H9 (cell line): ENCODE data around the gene FGR. TPM values are rescaled to one million over a fixed set of nuclear protein-coding genes. Genes with fewer than 3 reads are reported as not detected.

Experiments used
- DNase-seq: peaks from one replicate; pipeline ENCODE4 v3.0.0-alpha.2; 2017
- H2AFZ ChIP-seq: one replicate; pipeline ENCODE4 v1.6.1; 2013; ENCODE audit warnings: mild to moderate bottlenecking, low read length, control low read depth, moderate library complexity
- H2AK5ac ChIP-seq: 2 replicates; pipeline ENCODE4 v1.6.1; 2013; ENCODE audit warnings: low read length, control low read depth, mixed read lengths; ENCODE audit not compliant: insufficient read length
- H2BK120ac ChIP-seq: one replicate; pipeline ENCODE4 v1.6.1; 2013; ENCODE audit warnings: low read depth, mild to moderate bottlenecking, low read length, control low read depth, inconsistent platforms; ENCODE audit not compliant: poor library complexity, severe bottlenecking
- H2BK12ac ChIP-seq: 2 replicates; pipeline ENCODE4 v1.6.1; 2013; ENCODE audit warnings: low read length, control low read depth, mixed read lengths, low read depth; ENCODE audit not compliant: insufficient read length
- H2BK15ac ChIP-seq: 2 replicates; pipeline ENCODE4 v1.6.1; 2013; ENCODE audit warnings: low read depth, low read length, control low read depth
- H2BK20ac ChIP-seq: one replicate; pipeline ENCODE4 v1.6.1; 2013; ENCODE audit warnings: low read depth, mild to moderate bottlenecking, low read length, control low read depth, inconsistent platforms; ENCODE audit not compliant: poor library complexity, severe bottlenecking
- H2BK5ac ChIP-seq: 2 replicates; pipeline ENCODE4 v1.6.1; 2013; ENCODE audit warnings: low read length, control low read depth, mixed read lengths; ENCODE audit not compliant: insufficient read length
- H3K14ac ChIP-seq: 2 replicates; pipeline ENCODE4 v1.6.1; 2013; ENCODE audit warnings: low read length, control low read depth; ENCODE audit not compliant: insufficient read depth
- H3K18ac ChIP-seq: 2 replicates; pipeline ENCODE4 v1.6.1; 2013; ENCODE audit warnings: low read depth, mild to moderate bottlenecking, mixed read lengths, low read length, control low read depth; ENCODE audit not compliant: insufficient read length
- H3K23ac ChIP-seq: 2 replicates; pipeline ENCODE4 v1.6.1; 2013; ENCODE audit warnings: low read length, control low read depth, mixed read lengths, low read depth; ENCODE audit not compliant: insufficient read length
- H3K23me2 ChIP-seq: 2 replicates; pipeline ENCODE4 v1.6.1; 2013; ENCODE audit warnings: low read depth, mild to moderate bottlenecking, mixed read lengths, low read length, control low read depth; ENCODE audit not compliant: insufficient read length, poor library complexity, severe bottlenecking
- H3K27ac ChIP-seq: 2 replicates; pipeline ENCODE4 v1.5.1; 2013; ENCODE audit warnings: low read length, control low read depth, mixed read lengths, low read depth; ENCODE audit not compliant: insufficient read length
- H3K27me3 ChIP-seq: 2 replicates; pipeline ENCODE4 v1.6.1; 2013; ENCODE audit warnings: low read length, control low read depth, inconsistent platforms; ENCODE audit not compliant: insufficient read depth
- H3K4ac ChIP-seq: 2 replicates; pipeline ENCODE4 v1.6.1; 2013; ENCODE audit warnings: low read depth, mild to moderate bottlenecking, control low read depth, inconsistent platforms, low read length, moderate library complexity
- H3K4me1 ChIP-seq: 2 replicates; pipeline ENCODE4 v1.6.1; 2013; ENCODE audit warnings: low read length, control low read depth, inconsistent platforms; ENCODE audit not compliant: insufficient read depth
- H3K4me2 ChIP-seq: 2 replicates; pipeline ENCODE4 v1.6.1; 2013; ENCODE audit warnings: low read length, control low read depth, mixed read lengths; ENCODE audit not compliant: insufficient read length, insufficient read depth
- H3K56ac ChIP-seq: 2 replicates; pipeline ENCODE4 v1.6.1; 2013; ENCODE audit warnings: low read depth, mild to moderate bottlenecking, mixed read lengths, low read length, control low read depth; ENCODE audit not compliant: insufficient read length
- H3K79me1 ChIP-seq: 2 replicates; pipeline ENCODE4 v1.6.1; 2013; ENCODE audit warnings: low read depth, mild to moderate bottlenecking, moderate library complexity, low read length, control low read depth, inconsistent platforms; ENCODE audit not compliant: insufficient read depth, poor library complexity, severe bottlenecking
- H3K79me2 ChIP-seq: 2 replicates; pipeline ENCODE4 v1.6.1; 2013; ENCODE audit warnings: low read length, control low read depth, inconsistent platforms; ENCODE audit not compliant: insufficient read depth
- H3K9ac ChIP-seq: 2 replicates; pipeline ENCODE4 v1.6.1; 2013; ENCODE audit warnings: low read length, control low read depth, mixed read lengths; ENCODE audit not compliant: insufficient read length; ENCODE audit errors: extremely low read depth
- H3K9me3 ChIP-seq: one replicate; pipeline ENCODE4 v1.6.1; 2013; ENCODE audit warnings: low read depth, low read length, inconsistent platforms; ENCODE audit not compliant: control insufficient read depth
- H3T11ph ChIP-seq: one replicate; pipeline ENCODE4 v1.6.1; 2013; ENCODE audit warnings: mild to moderate bottlenecking, low read length, control low read depth, inconsistent platforms
- H4K20me1 ChIP-seq: one replicate; pipeline ENCODE4 v1.6.1; 2013; ENCODE audit not compliant: control insufficient read depth, insufficient read length, insufficient read depth
- H4K5ac ChIP-seq: 2 replicates; pipeline ENCODE4 v1.6.1; 2013; ENCODE audit warnings: low read depth, mild to moderate bottlenecking, mixed read lengths, low read length, control low read depth; ENCODE audit not compliant: insufficient read length
- H4K8ac ChIP-seq: replicated peaks from 2 replicates; pipeline ENCODE4 v1.6.1; 2013; ENCODE audit warnings: low read length, control low read depth, mixed read lengths, low read depth; ENCODE audit not compliant: insufficient read length
- H4K91ac ChIP-seq: 2 replicates; pipeline ENCODE4 v1.6.1; 2013; ENCODE audit warnings: low read depth, mild to moderate bottlenecking, moderate library complexity, mixed read lengths, low read length, control low read depth; ENCODE audit not compliant: insufficient read length
- H3K27ac Mint-ChIP-seq, 3 experiments: 2 replicates in 2 of 3; 3 replicates in 1 of 3; pipeline ENCODE4 v1.8.0; 2020 to 2021; ENCODE audit warnings: mixed read lengths in 3 of 3, mild to moderate bottlenecking in 1 of 3, moderate library complexity in 1 of 3
- H3K27me3 Mint-ChIP-seq: 2 replicates; pipeline ENCODE4 v1.8.0; 2021; ENCODE audit warnings: low read depth, mild to moderate bottlenecking, moderate library complexity, mixed read lengths
- H3K36me3 Mint-ChIP-seq, 3 experiments: 2 replicates in 2 of 3; 3 replicates in 1 of 3; pipeline ENCODE4 v1.8.0; 2020 to 2021; ENCODE audit warnings: low read depth in 3 of 3, mixed read lengths in 3 of 3; ENCODE audit not compliant: insufficient read depth in 1 of 3
- H3K4me1 Mint-ChIP-seq, 2 experiments: 2 replicates each; pipeline ENCODE4 v1.8.0; 2020; ENCODE audit warnings: mixed read lengths in 2 of 2
- H3K4me3 Mint-ChIP-seq, 2 experiments: 2 replicates in 1 of 2; 3 replicates in 1 of 2; pipeline ENCODE4 v1.8.0; 2020 to 2021; ENCODE audit warnings: mild to moderate bottlenecking in 2 of 2, mixed read lengths in 2 of 2, moderate library complexity in 1 of 2
- H3K9me3 Mint-ChIP-seq, 2 experiments: 2 replicates in 1 of 2; 3 replicates in 1 of 2; pipeline ENCODE4 v1.8.0; 2020; ENCODE audit warnings: mild to moderate bottlenecking in 2 of 2, mixed read lengths in 2 of 2, moderate library complexity in 1 of 2
- CTCF ChIP-seq: fragments of 200-600 bp; sonication (generic); conservative IDR thresholded peaks from 3 replicates; pipeline ENCODE4 v1.8.0; 2021; ENCODE audit warnings: antibody characterized with exemption, mild to moderate bottlenecking
- WGBS: extraction: QIAGEN DNeasy Blood & Tissue Kit; methylation state at CpG from one replicate; pipeline ENCODE4 v1.1.7; 2013; ENCODE audit warnings: missing lambda C conversion rate, low lambda C conversion rate, mixed read lengths; ENCODE audit not compliant: insufficient read length; ENCODE audit errors: extremely low coverage; 5-methylcytosine and 5-hydroxymethylcytosine counted together
- total RNA-seq: library from RNA; stranded (reverse); gene quantifications from 2 replicates; pipeline ENCODE4 v1.2.1, GENCODE V29; 2021

FGR gene
- total RNA-seq, 1 experiment from 2014 or later = not detected

- no CpG with 5 or more reads among the region's 2 CpGs for WGBS
- Mint-ChIP-seq H3K36me3 (peaks cover 8 to 17% (median 14%) of the 10 kb centered on the region in 3 experiments), H3K4me1 (peaks cover 18 to 19% of the 10 kb centered on the region in 2 experiments), H3K27me3 (peaks cover 10% of the 10 kb centered on the region), H3K27ac (no peak overlapping the region), H3K4me3 (no peak overlapping the region), H3K9me3 (peaks cover 35 to 42% of the 10 kb centered on the region in 2 experiments)
- no peak overlapping the region for H2AFZ ChIP-seq
- no peak overlapping the region for H3K14ac ChIP-seq
- no peak overlapping the region for H3K4ac ChIP-seq
- DNase-seq = no peak
- no peaks in the 10 kb centered on the region for H3K9me3 ChIP-seq
- H3K18ac ChIP-seq = no peak overlapping the region
- no peak overlapping the region for H2BK5ac ChIP-seq
- H4K5ac ChIP-seq = no peak overlapping the region
- no peak overlapping the region for H3K56ac ChIP-seq
- no peaks in the 10 kb centered on the region for H4K20me1 ChIP-seq
- no peak for TF ChIP-seq CTCF
- no peak overlapping the region for H2BK12ac ChIP-seq
- no peak overlapping the region for H3K9ac ChIP-seq
- H2AK5ac ChIP-seq = no peak overlapping the region
- H2BK20ac ChIP-seq = no peak overlapping the region
- no peaks in the 10 kb centered on the region for H3K27me3 ChIP-seq
- no peak overlapping the region for H4K8ac ChIP-seq
- no peaks in the 10 kb centered on the region for H3K79me2 ChIP-seq
- H3K23me2 ChIP-seq = no peaks in the 10 kb centered on the region
- no peak overlapping the region for H2BK120ac ChIP-seq
- H2BK15ac ChIP-seq = no peak overlapping the region
- H3T11ph ChIP-seq = no peak overlapping the region
- no peak overlapping the region for H3K23ac ChIP-seq
- no peaks in the 10 kb centered on the region for H3K4me1 ChIP-seq
- no peak overlapping the region for H3K4me2 ChIP-seq
- no peaks in the 10 kb centered on the region for H3K79me1 ChIP-seq
- no peak overlapping the region for H3K27ac ChIP-seq
- H4K91ac ChIP-seq = no peak overlapping the region
Measured at GRCh38 chr1:27684176-27684575, 49.2 kb upstream of the FGR start.
